ENCODE results near the gene MS4A14.
"Not testable (repeated sequence)": the region's sequence is repeated elsewhere in the genome, so short reads cannot be mapped to it uniquely, and the experiment has no call there.

MS4A14 gene

GRCh38 chr11:60389279-60389910 is 6.9 kb upstream of the MS4A14 start:
- no peak for DNase-seq

- no peak for DNase-seq
Measured at GRCh38 chr11:60390419-60390818, 5.8 kb upstream of the MS4A14 start.

GRCh38 chr11:60392361-60392760 is 3.9 kb upstream of the MS4A14 start:
- no peak for DNase-seq

GRCh38 chr11:60393016-60393415 is 3.2 kb upstream of the MS4A14 start:
- DNase-seq, result no peak

GRCh38 chr11:60394666-60395380 is 1.4 kb upstream of the MS4A14 start:
- DNase-seq, result no peak

GRCh38 chr11:60396799-60397198 is 540 bp downstream of the MS4A14 start:
- no peak for DNase-seq

- no peak for DNase-seq
Measured at GRCh38 chr11:60420015-60420414, 23.8 kb downstream of the MS4A14 start.

- no peak for DNase-seq
Measured at GRCh38 chr11:60422609-60423008, 26.4 kb downstream of the MS4A14 start.

GRCh38 chr11:60428517-60428916 is 32.3 kb downstream of the MS4A14 start:
- no peak for DNase-seq

- DNase-seq, result no peak
Measured at GRCh38 chr11:60429272-60429671, 33.0 kb downstream of the MS4A14 start, which contains the start of gene MS4A5. Gene MS4A5, plus strand, starts transcription at chr11:60429572. Its CDS starts 103 bp downstream, at chr11:60429675.

GRCh38 chr11:60431251-60431650 is 35.0 kb downstream of the MS4A14 start:
- no peak for DNase-seq

GRCh38 chr11:60433401-60433800 is 37.1 kb downstream of the MS4A14 start:
- DNase-seq, result no peak

GRCh38 chr11:60447070-60447469 is 50.8 kb downstream of the MS4A14 start:
- DNase-seq, result no peak

GRCh38 chr11:60447846-60448245 is 51.6 kb downstream of the MS4A14 start:
- no peak for DNase-seq

GRCh38 chr11:60451185-60451584 is 54.9 kb downstream of the MS4A14 start:
- DNase-seq, result not testable (repeated sequence)

GRCh38 chr11:60454212-60454611 is 58.0 kb downstream of the MS4A14 start:
- no peak for DNase-seq

GRCh38 chr11:60455531-60456042 is 59.3 kb downstream of the MS4A14 start, which contains the start of gene MS4A1:
Gene MS4A1, plus strand, starts transcription at chr11:60455847. Its CDS starts 6,528 bp downstream, at chr11:60462375.
- DNase-seq, result no peak

GRCh38 chr11:60457576-60457975 is 61.3 kb downstream of the MS4A14 start:
- DNase-seq, result no peak

- no peak for DNase-seq
Measured at GRCh38 chr11:60459345-60459744, 63.1 kb downstream of the MS4A14 start.
